Fibroblast of gingiva (primary cell): ENCODE results near the gene SP3.

Experiments used
- DNase-seq: peaks from one replicate; pipeline ENCODE4 v3.0.0-alpha.2; 2011; ENCODE audit warnings: low read depth

The SP3 gene

DNA sequence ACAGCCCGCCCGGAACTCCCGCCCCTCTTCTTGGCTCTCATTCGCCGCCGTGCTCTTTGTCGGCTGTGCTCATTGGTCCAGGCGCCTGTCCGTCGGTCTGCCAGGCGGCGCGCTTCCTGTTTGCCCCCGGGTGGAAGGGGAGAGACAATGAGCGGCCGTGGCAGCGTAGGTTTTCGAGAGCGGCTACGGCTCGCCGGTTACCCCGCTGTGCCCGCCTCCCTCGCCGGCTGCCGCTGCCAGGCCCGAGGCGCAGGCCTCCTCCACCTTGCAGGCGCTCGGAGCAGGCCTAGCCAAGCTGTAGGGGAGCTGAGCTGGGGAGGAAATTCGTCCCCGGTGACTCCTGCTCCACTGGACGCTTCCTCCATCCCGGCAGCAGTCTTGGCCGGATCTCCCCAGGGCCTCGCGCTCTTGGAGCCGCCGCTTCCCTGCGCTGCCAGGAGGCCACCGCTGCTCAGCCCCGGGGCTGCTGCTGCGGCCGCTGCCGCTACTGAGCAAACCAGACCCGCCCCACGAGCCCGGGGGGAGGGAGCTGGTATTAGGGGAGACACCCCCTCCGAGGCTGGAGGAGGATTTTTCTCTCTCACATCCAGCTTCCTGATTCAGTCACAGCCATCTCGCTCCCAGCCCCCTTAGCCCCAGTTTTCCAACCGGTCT, at the start of gene SP3:
Gene SP3 (minus strand): TSS at position 2 of the 654 bp plus-strand sequence. CDS start 202 bp downstream, outside the sequence.
- peak; percentile 98 for DNase-seq

DNA sequence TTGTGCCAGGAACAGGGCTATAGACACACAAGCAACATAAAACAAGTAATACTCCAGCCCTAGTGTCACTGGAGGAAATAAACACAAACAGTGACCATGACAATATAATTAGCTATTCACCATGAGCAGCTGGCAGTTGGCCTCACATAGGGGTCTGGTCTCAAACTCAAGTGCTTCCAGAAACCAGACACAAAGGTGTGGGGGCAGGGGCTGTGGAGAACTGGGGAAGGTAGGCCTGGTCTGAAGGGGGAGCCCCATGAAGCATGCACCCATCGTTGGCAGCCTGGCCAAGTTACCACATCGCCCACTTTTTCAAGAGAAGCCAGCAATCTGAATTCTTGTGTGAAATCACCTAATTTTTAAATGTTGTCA, 49.5 kb upstream of the SP3 start:
- DNase-seq: peak; percentile 46

DNA sequence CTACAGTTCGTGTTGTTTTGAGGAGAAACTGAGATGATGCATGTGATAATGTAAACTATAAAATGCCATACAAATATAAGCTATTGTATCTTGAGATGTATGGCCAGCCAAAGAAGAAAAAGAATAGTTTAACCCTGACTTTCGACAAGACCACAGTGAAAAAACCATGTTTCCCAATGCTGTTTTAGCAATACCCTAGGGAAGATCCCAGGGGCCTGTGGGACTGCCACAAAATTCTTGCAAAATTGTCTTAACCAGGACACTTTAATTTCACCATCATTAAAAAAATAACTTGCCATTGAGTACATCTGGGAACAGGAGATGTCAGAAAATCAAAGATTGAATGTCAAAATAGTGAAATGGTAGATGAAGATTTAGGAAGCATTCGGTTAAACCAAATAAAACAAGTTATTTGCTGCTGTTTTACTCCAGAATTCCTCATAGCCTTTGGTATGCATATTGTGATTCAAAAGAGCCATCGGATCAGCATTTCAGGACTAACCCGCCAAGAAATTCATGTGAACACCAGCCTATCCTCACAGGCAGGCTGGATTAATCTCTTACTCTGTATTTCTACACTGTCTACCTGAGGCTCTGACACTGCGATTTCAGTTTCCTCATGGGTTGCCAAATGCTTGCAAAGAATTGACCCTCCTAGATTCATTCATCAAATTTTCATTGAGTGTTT, 49.0 kb upstream of the SP3 start:
- DNase-seq: peak; percentile 91

GRCh38 chr2:174013315-174013751, 48.2 kb upstream of the SP3 start:
- peak; percentile 91 for DNase-seq

DNA sequence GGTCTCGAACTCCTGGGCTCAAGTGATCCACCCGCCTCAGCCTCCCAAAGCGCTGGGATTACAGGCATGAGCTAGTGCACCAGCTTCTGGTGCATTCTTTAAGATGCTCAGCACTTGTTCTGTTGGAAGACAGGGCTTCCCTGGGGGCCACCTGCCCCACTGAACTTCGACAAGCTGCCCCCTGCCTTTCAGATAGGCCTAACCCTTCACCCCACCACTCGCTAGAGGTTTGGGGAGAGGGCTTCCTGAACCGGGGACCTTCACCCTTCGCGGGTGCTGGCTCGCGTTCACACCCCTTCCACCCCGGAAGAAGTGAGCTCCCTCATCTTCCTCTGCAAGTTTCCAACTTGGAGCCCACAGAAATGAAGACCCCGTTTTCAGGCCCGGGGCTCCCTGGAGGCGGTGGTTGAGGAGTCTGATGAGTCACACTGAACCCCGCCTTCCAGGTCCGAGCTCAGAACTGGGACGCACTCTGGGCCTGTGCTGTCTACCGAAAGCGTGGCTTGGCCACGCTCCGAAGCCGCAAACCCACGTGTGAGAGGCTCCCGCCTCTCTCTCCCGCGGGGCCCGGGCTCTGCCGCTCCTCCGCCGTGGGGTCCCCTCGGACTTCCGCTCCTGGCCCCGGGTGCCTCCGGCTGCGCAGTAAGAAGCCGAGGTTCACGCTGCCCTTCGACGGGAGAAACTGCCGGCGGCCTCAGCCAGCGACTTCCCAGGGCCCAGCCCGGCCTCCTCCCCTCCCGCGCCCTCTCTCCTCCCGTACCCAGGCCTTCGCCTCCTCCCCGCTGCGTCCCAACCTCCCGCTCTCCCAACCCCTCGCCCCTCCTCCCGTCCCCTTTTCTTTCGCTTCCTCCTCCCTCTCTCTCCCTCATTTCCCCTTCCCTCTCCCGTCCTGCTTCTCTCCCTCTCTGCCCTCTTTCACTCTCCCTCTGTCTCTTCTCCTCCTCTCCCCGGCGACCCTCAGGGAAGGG, 47.5 kb upstream of the SP3 start:
- peak; percentile 82 for DNase-seq

GRCh38 chr2:174011796-174012195, 46.6 kb upstream of the SP3 start:
- DNase-seq: no peak

DNA sequence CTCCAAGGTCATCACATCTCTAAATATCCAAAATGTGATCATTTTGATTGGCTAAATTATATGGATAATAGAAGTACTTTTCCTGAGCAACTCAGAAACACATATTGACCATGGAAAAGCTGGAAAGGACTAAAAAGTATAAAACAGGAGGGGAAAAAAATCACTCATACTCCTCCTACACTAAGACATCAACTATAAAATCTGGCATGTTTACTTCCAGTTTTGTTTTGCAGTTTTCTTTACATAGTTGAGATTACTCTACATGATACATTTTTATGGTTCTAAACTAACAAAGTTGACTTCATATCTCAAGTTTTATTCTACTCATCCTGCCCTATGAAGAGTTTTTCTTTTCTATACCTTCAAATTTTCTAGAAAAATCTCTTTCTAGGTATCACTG, 46.0 kb upstream of the SP3 start:
- DNase-seq: no peak

DNA sequence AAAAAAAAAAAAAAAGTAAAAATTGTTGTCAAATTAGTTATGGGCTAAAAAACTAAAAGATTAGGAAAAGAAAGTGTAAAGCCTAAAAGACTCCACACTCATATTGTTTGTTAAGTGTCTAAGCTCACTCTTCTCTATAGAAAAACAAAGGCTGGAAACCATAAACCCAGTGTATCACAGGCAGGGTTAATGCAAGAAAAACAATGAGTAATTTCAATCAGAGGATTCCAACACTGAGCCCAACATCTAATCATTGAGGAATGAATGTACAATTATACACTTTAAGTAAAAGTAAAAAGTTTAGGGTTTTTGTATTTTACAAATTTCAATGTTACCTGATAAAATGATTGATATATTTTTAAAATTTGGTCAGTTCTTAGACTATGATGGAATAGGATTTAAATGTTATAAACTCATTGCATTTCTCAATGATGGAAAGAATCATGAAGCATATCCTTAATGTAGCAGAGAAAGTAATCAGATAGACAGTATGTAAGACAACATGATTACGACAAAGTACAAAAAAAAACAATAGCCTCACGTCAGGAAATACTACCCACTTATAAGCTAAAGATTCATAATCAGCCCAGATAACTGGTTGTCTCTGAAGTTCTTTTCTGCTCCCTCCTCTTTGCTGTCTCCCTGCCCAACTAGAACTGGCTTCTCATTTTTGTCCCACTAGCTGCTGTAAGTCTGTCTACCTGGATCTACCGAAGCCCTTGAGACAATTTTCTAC, 44.5 kb upstream of the SP3 start:
- peak; percentile 51 for DNase-seq

DNA sequence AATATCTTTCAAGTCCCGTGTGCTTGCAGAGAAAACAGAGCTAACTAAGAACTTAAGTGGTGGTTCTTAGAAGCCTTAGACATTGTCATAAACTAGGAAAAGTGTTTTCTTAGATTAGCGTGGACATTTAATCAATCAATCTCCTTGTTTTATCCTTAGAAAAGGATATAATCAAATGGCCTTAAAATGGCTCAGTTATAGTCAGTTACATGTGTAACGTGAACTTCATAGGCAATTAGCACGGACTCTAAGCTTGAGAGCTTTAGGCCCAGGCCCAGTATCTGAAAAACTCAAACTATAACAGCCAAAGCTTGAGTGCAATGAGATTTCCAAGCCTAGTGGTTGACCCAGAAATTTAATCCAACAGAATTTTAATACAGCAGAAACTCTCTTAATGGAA, 43.5 kb upstream of the SP3 start:
- no peak for DNase-seq

DNA sequence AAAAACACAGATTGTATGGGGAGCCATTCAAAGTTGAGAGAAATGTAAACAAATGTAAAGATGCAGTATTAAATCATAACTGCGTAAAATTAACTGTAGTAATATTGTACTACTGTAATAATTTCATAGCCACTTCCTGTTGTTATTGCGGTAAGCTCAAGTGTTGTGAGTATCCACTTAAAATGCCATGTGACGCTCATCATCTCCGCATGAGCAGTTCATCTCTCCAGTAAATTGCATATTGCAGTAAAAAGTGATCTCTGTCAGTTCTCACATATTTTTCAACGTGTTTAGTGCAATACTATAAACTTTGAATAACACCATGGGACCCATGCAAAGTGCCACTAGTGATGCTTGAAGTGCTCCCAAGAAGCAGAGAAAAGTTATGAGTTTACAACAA, 41.8 kb upstream of the SP3 start:
- no peak for DNase-seq

DNA sequence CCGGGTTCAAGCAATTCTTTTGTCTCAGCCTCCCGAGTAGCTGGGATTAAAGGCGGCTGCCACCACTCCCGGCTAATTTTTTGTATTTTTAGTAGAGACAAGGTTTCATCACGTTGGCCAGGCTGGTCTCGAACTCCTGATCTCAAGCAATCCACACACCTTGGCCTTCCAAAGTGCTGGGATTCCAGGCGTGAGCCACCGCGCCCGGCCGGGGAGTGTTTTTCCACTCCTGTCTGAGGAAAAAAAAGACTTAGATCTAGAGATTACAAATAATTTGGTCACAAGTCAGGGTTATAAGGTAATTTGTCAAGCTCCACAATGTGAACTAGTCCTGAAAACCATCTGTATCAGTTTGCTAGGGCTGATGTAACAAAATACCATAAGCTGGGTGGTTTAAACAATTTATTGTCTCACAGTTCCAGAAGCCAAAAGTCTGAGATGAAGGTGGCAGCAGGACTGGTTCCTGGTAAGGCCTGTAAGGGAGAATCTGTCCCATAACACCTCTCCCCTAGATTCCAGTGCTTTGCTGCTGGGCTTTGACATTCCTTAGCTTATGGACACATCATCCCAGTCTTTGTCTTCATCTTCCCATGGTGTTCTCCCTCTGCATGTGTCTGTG, 40.7 kb upstream of the SP3 start:
- no peak for DNase-seq

DNA sequence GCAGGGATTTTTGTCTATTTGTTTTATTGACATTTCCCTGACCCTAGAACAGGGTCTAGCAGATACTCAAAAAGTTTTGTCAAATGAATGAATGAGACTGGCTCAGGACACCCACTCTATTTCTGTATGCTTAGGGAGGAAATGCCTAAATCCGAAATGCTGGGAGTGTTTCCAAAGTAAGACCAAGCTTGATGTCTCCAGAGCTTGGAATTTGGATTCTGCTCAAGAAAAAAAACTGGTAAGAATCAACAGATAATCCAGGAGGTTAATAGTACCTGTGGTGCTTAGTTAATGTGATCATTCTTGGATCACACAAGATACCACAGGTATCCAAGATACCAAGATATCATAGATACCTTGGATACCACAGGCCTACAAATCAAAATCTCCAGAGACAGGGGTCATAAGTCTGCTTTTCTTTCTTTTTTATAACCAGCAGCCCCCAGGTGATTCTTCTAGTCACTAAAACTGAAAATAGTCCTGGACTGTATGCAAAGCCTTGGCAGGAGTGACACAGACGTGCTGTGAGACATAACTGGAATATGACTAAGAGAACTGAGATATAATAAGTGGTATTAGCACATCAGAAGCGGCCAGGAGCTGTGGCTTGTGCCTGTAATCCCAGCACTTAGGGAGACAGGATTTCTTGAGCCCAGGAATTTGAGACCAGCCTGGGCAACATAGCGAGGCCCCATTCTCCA, 39.9 kb upstream of the SP3 start:
- DNase-seq: peak; percentile 72

DNA sequence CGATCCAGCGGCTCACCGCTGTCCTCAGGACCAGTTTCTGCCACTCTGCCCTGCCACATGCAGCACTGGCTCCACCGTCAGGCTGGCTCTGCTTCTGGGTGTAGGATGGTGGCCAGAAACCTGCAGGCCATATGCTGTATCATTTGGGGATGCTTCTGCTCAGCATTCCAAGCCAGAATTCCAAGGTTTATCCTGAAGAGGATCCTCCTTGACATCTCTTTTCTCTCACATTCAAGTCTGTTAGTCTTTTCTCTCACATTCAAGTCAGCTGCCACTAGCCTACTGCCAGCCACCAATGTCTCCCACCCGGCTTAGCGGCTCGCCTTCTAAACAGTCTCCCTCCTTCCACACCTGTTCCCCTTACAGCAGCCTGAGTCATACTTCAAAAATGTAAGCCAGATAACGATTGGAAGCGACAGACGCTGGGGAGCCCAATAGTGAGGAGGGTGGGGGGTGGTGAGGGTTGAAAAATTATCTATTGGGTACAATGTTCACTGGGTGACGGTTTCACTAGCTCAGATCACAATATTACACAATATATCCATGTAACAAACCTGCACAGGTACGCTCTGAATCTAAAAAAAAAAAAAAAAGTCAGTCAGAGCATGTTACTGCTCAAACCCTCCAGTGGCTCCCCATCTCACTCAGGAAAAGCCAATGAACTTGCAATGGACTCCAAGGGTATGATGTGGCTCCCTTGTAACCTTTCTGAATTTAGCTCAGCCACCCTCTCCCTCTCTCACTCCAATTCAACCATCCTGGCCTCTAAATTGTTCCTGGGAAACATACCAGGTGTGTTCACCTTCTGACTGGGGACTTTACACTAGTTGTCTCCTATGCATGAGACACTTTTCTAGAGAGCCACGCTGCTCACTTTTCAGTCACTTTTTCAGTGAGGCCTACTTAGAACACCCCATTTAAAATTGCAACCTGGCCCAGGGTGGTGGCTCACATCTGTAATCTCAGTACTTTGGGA, 38.8 kb upstream of the SP3 start:
- peak; percentile 17 for DNase-seq

GRCh38 chr2:174002679-174003078, 37.5 kb upstream of the SP3 start:
- no peak for DNase-seq

- no peak for DNase-seq
Measured at GRCh38 chr2:174001107-174001506, 35.9 kb upstream of the SP3 start.

GRCh38 chr2:173999724-174000123, 34.6 kb upstream of the SP3 start:
- no peak for DNase-seq

- no peak for DNase-seq
Measured at GRCh38 chr2:173999272-173999671, 34.1 kb upstream of the SP3 start.

GRCh38 chr2:173998386-173998785, 33.2 kb upstream of the SP3 start:
- no peak for DNase-seq

GRCh38 chr2:173997753-173998152, 32.6 kb upstream of the SP3 start:
- no peak for DNase-seq

- DNase-seq: peak; percentile 89
Measured at GRCh38 chr2:173997269-173997668, 32.1 kb upstream of the SP3 start.
